ENCODE data around the gene MEIOB.
"Not testable (repeated sequence)": the region's sequence is repeated elsewhere in the genome, so short reads cannot be mapped to it uniquely, and the experiment has no call there.

The MEIOB gene

DNA sequence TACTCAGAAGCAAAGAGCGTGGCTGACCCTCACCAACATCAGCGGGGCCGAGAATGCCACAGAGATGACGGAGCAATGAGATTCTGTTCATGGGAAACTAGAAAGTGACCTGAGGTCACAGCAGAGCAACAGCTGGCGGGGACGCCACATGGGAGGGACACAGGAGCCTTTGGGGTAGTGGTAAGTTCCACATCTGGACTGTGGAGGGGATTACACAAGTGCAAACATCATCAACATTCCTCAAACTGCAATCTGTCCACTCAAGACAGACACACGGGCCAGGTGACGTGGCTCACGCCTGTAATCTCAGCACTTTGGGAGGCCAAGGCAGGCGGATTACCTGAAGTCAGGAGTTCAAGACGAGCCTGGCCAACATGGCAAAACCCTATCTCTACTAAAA is 56.5 kb downstream of the MEIOB start:
- DNase-seq (ENCODE audit: low read depth in 2 of 2, low spot score in 1 of 2): no peak

DNA sequence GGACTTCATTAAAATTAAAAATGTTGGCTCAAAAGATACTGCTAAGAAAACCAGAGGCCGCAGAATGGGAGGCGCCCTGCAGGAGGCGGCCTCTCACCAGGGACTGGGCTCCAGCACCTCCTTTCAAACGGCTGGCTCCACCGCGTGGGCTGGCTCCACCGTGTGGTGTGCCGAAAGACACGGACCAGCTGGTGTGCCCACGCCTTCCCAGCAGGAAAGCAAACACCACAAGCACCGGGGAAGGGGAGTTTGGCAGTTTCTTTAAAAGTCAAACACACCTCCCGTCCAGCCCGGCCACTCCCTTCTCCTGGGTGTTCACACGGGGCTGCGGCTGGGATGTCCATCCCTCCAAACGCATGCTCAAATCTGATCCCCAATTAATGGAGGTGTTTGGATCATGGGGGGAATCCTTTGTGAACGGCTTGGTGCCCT is 59.2 kb downstream of the MEIOB start:
- DNase-seq (ENCODE audit: low read depth in 2 of 2, low spot score in 1 of 2): no peak

DNA sequence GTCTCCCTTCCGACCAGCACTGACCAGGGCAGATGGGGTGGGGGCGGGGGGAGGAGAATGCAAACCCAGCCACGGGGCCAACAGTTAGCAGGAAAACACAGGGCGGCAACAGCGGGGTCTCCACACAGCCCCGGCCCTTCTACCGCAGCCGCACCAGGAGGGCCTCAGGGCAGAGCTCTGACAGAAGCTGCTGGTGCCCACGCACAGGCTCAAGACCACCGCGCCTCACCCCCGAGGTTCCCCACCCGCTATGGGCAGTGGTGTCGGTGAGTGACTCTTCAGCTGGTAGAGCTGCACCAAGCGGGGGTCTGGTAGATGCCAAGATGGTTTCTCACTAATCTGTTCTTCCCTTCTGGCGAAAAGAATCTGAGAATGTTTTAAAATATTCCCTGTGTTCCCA is 61.4 kb downstream of the MEIOB start:
- DNase-seq (ENCODE audit: low read depth in 2 of 2, low spot score in 1 of 2): no peak

DNA sequence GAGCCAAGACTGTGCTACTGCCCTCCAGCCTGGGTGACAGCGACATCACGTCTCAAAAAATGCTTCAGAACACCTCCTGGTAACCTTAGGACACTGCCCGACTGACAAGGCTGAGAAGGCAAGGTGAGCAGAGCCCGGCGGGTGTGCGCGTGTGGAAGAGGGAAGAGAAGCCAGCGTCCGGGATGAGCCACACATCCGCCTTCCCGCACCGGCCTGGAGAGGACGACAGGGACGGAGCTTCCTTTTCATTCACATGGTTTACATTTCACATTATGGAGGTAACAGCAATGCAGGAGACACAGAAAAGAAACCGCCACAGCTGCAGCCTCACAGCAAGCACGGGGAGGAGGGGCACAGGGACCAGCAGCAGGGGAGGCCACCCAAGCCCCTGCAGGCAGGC is 61.9 kb downstream of the MEIOB start:
- no peak for DNase-seq (ENCODE audit: low read depth in 2 of 2, low spot score in 1 of 2)

DNA sequence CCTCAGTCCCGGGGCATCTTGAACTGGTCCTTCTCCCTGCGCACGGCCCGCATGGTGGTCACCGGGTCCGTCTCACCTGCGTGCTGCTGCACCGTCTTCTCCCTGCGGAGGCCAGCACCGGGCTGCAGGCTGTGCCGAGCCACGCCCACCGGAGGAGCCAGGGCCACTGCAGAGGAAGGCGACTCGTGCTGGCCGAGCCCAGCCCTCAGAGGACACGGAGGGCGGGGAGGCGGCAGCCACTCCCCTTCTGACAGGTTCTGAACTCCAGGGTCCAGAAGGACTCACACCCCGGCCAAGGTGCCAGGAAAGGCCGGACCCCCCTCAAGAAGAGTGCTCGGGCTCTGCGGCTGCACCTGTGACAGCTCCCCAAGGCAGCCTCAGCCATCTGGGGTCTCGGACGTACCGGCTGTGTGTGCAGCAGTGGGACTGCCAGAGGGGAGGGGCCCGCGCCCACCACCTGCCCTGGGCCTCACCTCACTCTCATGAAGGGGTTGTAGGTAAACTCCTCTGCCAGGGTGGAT is 62.6 kb downstream of the MEIOB start:
- no peak for DNase-seq (ENCODE audit: low read depth in 2 of 2, low spot score in 1 of 2)

DNA sequence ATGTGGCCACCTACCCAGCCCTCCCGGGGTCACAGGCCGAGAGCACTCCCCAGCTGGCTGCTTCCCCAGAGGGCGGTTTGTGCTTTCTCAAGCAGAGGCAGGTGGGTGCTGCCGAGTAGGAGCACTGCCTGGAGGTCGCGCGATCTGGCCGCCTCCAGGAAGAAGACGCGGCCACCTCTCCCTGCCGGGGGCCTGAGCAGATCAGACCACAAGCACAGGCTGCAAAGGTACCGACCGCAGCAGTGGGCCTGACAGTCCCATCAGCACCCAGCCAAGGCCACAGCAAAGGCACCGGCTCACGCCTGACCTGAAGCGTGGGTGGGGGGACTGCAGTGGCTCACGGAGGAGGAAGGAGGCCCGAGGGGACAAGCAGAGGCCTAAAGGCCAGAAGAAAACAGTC is 63.3 kb downstream of the MEIOB start:
- DNase-seq (ENCODE audit: low read depth in 2 of 2, low spot score in 1 of 2): no peak

DNA sequence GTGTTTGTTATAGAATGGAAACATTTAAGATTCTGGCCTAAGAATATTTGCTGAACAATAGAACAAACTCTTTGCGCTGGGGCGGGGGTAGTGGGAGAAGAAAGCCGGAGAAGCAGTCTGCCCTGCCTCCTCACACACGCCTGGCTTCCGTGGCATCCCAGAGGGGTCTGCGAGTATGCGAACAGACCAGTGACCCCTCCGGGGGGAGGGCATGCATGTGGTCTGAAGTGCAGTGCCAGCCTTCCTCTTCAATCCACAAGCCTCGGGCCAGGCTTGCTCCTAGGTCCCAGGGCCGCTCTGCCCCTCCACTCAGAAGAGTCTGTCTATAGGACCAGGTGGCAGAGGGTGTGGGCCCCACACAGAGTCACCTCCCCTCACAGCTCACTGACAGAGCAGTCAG is 64.3 kb downstream of the MEIOB start:
- DNase-seq (ENCODE audit: low read depth in 2 of 2, low spot score in 1 of 2): no peak

DNA sequence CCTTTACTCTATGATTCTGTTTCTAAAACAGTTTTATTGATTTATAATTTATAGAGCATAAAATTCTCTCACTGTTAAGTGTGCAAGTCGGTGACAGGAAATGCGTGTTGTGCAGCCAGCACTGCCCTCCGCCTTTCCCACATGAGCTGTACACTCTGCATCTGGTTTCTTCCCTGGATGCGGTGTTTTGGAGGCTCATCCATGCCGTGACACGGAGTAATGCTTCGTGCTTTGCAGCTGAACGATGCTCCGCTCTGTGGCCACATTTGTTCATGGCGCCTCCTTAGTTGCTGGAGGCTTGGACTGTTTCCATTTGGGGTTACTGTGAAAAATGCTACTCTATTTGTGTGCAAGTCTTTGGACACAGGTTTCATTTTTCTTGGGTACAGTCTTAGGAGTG is 71.3 kb downstream of the MEIOB start:
- no peak for DNase-seq (ENCODE audit: low read depth in 2 of 2, low spot score in 1 of 2)

DNA sequence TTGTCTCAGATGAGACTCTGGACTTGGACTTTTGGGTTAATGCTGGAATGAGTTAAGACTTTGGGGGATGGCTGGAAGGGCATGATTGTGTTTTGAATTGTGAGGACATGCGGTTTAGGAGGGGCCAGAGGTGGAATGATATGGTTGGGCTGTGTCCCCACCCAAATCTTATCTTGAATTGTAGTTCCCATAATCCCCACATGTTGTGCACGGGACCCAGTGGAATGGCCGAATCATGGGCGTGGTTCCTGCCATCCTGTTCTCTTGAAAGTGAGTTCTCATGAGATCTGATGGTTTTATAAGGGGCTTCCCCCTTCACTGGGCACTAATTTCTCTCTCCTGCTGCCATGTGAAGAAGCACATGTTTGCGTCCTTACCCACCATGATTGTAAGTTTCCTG is 72.7 kb downstream of the MEIOB start:
- not testable (repeated sequence) for DNase-seq (ENCODE audit: low read depth in 2 of 2, low spot score in 1 of 2)

DNA sequence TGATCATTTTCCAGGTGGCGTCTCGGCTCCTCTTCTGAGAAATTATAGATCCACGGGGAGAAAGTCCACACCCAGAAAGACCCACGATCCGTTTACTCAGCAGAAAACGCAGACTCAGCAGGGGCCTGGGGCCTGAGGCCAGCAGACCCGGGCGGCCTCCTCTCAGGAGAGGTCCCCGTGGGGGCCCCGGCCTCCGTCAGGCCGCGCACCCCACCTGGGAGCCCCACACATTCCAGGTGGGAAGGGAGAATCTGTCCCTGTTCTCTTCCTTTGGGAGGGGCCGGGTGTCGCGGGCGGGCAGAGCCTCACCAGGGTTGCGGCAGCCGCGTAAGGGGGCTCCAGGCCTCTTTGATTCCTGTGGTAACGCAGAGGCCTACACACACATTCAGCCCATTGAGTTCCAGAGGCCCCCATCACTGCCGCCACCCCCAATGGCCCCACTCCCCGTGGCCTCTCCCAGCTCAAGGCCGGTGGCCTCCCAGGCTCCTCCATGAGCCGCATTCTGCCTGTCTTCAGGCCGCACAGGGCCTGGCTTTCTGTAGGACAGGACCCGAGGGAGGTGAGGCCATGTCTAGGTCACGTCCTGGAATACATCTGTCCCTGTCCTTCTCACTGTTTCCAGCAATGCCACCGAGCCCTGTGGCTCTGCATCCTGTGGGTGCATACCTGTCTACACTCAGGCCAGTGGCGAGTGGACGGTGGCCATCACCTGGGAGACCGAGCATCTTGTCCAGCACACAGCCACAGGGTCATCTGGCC is 76.9 kb downstream of the MEIOB start:
- no peak for DNase-seq (ENCODE audit: low read depth in 2 of 2, low spot score in 1 of 2)

DNA sequence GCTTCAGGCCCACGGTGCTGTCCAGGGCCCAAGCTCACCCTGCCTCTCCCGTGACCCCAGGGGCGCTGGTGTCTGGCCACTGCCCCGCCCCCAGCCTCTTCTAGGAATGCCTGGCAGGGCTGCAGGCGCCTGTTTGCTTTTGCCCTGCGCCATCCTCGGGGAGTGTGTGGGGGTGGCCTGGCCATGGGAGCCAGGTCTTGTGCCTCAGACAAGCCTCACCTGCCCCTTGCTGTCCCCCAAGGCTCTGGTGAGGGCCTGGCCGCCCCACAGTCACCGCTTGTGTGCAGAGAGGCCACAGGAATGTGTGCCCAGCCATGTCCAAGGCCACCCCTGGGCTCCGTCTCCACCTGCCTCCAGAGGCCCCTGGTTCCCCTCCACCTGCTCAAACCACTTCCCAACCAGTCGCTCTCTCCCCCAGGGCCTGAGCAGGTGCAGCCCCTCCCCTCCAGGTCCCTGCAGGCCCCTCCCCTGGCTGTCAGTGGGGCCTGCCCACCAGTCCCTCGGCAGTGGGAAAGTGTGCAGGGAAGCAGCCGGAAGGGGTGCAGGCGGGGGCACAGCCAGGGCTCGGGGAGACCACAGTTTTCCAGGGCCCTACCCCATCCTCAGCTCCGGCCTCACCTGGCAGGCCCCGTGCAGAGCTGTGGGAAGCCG is 77.6 kb downstream of the MEIOB start:
- no peak for DNase-seq (ENCODE audit: low read depth in 2 of 2, low spot score in 1 of 2)

DNA sequence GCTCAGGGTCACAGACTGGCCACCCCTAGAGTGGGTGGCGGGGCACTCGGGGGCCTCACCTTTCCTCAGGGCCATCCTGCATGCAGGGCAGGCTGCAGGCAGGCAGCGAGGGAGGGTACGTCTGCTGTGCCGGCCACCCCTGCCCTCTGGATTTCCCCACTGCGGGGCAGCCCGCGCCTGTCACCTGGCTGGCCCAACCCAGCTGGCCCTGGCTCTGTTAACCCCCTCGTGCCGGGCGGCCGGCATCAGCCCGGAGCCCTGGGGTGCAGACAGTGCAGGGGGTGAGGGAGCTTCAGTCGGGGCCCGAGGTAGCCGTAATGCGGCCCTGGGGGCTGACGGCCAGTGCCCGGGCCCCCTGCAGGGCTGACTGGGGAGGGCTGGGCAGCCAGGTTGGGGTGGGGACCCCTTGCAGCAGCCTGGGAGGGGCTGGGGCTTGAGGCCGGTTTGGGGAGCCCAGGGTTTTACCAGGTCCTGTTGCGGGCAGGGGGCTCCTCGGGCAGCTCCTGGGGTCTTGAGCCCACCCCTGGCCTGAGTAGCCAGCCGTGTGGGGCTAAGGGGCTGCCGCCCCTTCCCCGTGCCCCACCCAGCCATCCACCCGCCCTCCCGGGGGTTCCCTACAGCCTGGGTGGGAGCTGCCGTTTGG is 78.3 kb downstream of the MEIOB start, which contains the start of gene IGFALS:
Gene IGFALS, minus strand, starts transcription at position 128 of the 643 bp plus-strand sequence. Its CDS starts 53 bp downstream, at position 75.
- DNase-seq (ENCODE audit: low read depth in 2 of 2, low spot score in 1 of 2): no peak

DNA sequence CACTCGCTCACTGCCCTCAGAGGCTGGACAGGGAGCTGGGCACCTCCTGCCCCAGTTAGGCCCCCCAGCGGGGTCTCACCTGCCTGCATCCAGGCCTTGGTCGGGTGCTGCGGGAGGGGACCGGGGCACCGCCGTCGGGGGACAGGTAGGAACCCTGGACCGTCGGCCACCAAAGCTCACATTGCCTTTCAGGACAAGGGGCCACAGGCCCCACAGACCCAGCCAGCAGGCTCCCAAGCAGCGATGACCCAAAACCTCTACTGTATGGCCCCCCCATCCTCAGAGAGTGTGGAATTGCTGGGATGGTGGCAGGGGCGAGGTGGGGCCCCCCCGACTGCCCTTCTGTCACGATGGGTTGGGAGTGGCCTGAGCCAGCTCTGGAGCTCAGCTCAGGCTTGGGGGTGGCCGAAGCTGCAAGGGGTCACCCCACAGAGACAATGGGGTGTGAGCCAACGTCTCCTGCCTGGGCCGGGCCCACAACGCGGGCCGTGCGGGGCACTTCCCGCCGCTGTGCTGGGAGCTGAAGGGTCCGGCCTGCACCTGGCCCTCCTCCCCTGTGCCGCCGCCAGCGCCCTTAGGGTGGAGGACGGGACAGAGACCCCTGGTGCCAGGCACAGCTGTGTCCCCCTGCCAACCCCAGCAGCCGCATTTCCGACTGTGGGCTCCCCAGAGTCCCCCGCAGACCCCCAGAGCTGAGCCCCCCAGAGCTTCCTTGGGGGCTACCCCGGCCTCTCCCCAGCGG is 79.0 kb downstream of the MEIOB start:
- DNase-seq (ENCODE audit: low read depth in 2 of 2, low spot score in 1 of 2): no peak

DNA sequence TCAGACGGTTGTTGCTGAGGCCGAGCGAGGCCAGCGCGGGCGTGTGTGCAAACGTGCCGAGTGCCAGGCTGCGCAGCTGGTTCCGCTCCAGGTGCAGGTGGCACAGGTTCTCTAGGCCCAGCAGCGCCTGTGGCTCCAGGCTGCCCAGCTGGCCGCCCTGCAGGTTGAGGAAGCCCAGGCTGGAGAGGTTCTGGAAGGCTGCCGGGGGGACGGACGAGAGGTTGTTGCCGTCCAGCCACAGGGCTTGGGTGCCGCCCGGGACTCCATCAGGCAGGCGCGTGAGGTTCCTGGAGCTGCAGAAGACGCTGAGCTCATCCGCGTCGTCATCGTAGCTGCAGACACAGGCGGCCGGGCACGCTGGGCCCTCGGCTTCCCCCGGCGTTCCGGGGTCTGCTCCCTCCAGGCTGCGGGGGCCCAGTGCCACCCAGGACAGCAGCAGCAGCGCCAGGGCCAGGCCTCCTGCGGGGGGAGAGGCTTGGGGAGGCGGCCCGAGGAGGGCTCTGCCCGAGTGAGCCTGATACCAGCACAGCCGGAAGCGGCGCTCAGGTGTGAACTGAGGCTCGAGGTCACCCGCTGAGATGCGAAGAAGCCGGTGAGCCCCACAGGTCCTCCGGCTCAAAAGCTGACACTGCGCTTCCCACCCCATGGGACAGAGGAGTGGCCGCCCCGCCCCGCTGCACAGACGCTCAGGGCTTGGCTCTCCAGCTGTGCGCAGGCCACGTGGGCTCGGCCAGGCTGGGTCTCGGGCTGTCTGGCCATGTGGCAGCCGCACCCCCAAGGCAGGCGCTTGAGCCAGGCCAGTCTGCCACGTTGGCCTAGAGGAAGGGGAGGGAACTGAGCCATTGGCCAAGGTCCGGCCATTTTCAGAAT is 79.8 kb downstream of the MEIOB start:
- no peak for DNase-seq (ENCODE audit: low read depth in 2 of 2, low spot score in 1 of 2)

DNA sequence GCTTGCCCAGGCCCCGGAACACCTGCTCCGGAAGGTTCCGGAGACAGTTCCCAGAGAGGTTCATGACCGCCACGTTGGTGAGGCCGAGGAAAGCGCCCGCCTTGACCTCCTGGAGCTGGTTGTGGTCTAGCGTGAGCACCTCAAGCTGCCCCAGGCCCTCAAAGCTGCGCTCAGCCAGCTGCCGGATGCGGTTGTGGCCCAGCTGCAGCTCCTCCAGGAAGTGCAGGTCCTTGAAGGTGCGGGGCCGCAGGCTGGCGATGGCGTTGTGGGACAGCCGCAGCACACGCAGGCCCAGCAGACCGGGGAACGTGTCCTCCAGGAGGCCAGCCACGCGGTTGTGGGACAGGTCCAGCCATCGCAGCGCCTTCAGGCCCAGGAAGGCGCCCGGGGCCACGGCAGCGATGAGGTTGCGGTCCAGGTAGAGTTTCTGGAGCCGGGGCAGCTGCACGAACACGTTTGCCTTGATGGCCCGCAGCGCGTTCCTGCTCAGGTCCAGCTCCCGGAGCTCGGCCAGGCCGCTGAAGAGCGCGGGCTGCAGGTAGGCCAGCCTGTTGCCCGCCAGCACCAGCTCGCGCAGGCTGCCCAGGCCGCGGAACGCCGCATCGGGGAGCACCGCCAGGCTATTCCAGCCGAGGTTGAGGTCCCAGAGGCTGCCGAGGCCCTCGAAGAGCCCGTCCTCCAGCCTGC is 80.6 kb downstream of the MEIOB start:
- DNase-seq (ENCODE audit: low read depth in 2 of 2, low spot score in 1 of 2): no peak

DNA sequence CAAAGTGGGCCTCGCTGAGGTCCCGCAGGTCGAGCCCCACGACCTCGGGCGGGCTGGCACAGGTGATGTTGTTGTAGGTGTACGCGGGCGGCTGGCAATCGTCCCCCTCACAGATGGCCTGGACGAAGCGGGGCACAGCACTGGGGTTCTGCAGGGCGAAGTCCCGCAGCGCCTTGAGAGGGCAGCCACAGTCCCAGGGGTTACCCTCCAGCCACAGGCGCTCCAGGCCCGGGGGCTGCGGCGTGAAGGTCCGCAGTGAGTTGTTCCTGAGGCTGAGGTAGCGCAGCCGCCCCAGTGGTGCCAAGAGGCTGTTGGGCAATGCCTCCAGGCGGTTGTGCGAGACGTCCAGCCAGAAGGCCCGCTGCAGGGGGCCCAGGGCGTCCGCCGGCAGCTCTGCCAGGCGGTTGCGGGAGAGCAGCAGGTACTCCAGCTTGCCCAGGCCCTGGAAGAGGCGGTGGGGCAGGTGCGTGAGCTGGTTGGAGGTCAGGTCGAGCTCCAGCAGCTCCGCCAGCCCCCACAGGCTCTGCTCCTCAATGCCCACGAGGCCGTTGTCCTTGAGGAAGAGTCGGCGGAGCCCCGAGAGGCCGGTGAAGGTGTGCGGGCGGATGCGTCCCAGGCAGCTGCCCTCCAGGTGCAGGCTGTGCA is 81.2 kb downstream of the MEIOB start:
- DNase-seq (ENCODE audit: low read depth in 2 of 2, low spot score in 1 of 2): no peak

DNA sequence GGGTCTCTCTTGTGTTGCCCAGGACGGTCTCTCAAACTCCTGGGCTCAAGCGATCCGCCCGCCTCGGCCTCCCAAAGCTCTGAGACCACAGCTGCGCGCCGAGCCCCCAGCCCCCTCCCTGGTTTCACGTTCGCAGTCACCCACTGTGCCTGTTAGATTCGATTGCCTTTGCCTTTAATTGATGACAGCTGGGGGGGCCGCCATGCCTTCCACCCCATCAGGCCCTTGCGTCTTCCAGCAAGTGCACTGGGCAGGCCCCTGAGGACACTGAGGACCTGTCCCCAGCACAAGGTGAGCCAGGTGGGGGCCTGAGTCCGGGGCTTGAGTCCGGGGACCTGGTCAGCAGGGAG is 81.7 kb downstream of the MEIOB start:
- DNase-seq (ENCODE audit: low read depth in 2 of 2, low spot score in 1 of 2): no peak

DNA sequence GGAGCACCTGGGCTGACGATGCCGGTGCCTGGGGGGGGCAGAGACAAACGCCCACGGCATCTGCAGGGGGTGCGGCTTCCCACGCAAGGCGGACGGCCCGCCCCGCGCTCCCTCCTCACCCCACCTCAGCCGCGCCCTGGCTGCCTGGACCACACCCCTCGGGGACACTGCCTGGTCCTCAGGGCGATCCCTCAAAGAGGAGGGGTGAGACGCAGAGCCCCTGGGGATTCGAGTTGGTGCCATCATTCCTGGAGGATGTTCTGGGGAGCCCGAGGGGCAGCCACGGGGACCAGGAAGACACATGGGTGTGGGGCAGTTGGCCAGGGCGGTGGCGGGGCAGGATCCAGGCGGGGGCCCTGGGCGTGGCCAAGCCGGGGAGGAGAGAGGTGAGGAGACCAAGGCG is 82.3 kb downstream of the MEIOB start:
- no peak for DNase-seq (ENCODE audit: low read depth in 2 of 2, low spot score in 1 of 2)

DNA sequence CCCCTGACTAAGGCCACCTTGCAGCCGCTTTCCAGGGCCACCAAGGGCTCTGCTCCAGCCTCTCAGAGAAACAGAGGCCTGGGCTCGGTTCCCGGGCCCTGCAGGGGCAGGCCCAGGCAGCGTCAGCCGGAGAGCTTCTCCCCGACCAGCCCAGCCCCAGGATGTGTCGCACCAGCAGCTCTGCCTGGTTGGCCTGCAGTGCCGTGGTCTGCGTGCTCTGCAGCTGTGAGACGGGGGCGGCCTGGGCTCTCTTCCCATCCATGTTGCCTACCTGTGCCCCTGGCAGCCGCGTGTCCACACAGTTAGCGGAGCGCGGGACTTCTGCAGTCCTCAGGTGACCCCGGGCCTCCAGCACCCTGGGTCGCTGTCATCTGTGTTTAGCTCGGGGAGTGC is 83.3 kb downstream of the MEIOB start:
- DNase-seq (ENCODE audit: low read depth in 2 of 2, low spot score in 1 of 2): no peak

All from stimulated activated CD8-positive, alpha-beta memory T cell treated with anti-CD3 and anti-CD28 coated beads, Interleukin-4, amount 100 ng/mL, for 1 hour (primary cell).